Right lobe of liver (tissue), 4 donors: Measurements from ENCODE around the gene MRPL12.

Source experiments
- CTCF ChIP-seq, 4 donors: fragments of 200-600 bp in 3 of 4; fragments of 450-650 bp in 1 of 4; IDR thresholded peaks; one replicate each; pipeline versions ENCODE4 v1.5.1 to v1.8.0; 2016 to 2022; ENCODE audit warnings: antibody characterized with exemption in 4 of 4, mild to moderate bottlenecking in 2 of 4
- POLR2A ChIP-seq: fragments of 450-650 bp; IDR thresholded peaks from one replicate; pipeline ENCODE4 v1.6.1; 2017; ENCODE audit warnings: antibody characterized with exemption, mild to moderate bottlenecking
- donor health status: DM: no; HTN: no; CAD: no.
- donor health status: DM: no; HTN: no; CAD: no.
- donor health status: DM: no; HTN: yes; CAD: no.

DNA sequence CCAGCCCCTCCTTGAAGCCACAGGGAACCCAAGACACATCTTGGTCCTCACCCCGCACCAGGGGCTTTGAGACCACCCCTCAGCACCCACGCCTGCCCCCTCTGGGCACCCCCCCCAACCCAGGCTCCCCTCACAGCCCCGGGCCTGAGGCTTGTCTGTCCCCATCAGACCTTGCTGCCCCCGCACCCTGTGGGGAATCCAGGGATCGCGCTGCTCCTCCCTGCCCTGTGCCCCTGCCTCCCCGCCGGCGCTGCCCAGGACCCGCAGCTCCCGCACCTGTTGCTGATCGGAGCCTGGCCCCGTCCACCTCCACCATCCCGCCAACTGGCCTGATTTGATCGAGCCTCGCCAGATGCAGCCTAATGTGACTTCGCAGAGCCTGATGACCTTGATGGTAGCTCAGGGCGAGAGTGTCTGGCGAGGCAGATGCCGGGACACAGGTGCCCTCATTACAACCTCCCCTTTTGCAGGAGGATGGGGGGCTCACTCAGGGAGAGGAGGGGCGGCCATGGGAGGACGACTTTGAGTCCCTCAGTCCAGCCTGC, 38.0 kb downstream of the MRPL12 start:
- TF ChIP-seq POLR2A (no peak), CTCF (IDR thresholded peaks at IDR 0.05) (no peak)
